Subcutaneous abdominal adipose tissue (tissue), 5 donors: ENCODE results near the gene SNX9.
"Not testable (repeated sequence)": the region's sequence is repeated elsewhere in the genome, so short reads cannot be mapped to it uniquely, and the experiment has no call there.

ENCODE experiments used
- H3K27ac ChIP-seq: one replicate; pipeline ENCODE4 v1.7.0; 2013; ENCODE audit warnings: low read depth, mild to moderate bottlenecking, inconsistent platforms, low read length, moderate library complexity
- H3K27me3 ChIP-seq, 5 donors: one replicate each; pipeline ENCODE4 v1.7.0; 2013; ENCODE audit warnings: low read length in 5 of 5, inconsistent platforms in 1 of 5; ENCODE audit not compliant: control insufficient read depth in 5 of 5, insufficient read depth in 4 of 5
- H3K36me3 ChIP-seq, 5 donors: one replicate each; pipeline ENCODE4 v1.7.0; 2013; ENCODE audit warnings: low read length in 5 of 5; ENCODE audit not compliant: control insufficient read depth in 5 of 5, insufficient read depth in 5 of 5
- H3K4me1 ChIP-seq, 5 donors: one replicate each; pipeline ENCODE4 v1.7.0; 2013; ENCODE audit warnings: low read length in 5 of 5, mild to moderate bottlenecking in 3 of 5, moderate library complexity in 1 of 5; ENCODE audit not compliant: control insufficient read depth in 5 of 5, insufficient read depth in 5 of 5
- H3K4me3 ChIP-seq, 5 donors: one replicate each; pipeline ENCODE4 v1.7.0; 2013; ENCODE audit warnings: low read length in 5 of 5, low read depth in 1 of 5
- H3K9ac ChIP-seq, 5 donors: one replicate each; pipeline ENCODE4 v1.7.0; 2013; ENCODE audit warnings: low read length in 5 of 5, mild to moderate bottlenecking in 4 of 5, moderate library complexity in 3 of 5
- H3K9me3 ChIP-seq, 5 donors: one replicate each; pipeline ENCODE4 v1.7.0; 2013; ENCODE audit warnings: low read length in 5 of 5; ENCODE audit not compliant: control insufficient read depth in 5 of 5
- donor health status: healthy.
- donor health status: healthy.
- donor health status: healthy.
- donor health status: healthy.
- donor health status: healthy.

The SNX9 gene

GRCh38 chr6:157944983-157945931 is 122.2 kb downstream of the SNX9 start:
- Histone ChIP-seq H3K4me3 (no peak overlapping the region), H3K9ac (no peak overlapping the region), H3K27me3 (no peaks in the 10 kb centered on the region), H3K4me1 (no peaks in the 10 kb centered on the region), H3K36me3 (peaks cover 9 to 59% (median 49%) of the 10 kb centered on the region in 5 donors), H3K9me3 (peaks cover 0 to 5% (median 0%) of the 10 kb centered on the region in 5 donors), H3K27ac (no peak overlapping the region)

DNA sequence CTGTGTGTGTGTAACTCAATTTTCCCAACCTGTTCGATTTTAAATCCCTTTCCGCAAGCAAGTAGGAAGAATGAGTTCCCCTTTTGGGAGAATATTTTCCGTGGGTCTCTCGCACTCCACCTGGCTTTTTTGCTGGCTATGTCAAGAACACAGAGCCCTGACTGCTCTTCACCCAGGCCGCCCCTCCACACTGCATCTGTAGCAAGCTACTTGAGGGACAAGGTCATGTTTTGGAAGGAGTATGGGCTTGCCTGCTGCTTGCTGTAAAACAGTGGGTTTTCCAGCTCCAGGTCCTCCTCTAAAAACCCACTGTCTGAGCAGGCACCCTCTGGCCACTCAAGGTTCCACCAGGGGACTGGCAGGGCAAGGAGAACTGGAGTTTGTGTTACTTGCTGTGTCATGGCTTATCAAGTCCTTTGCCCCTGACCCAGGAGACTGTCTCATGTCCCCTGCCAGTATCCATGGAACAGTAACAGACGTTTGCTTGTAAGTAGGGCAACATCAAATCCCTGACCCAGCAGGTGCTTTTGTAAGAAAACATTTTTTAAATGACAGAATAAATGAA is 123.1 kb downstream of the SNX9 start:
- Histone ChIP-seq H3K4me1 (no peaks in the 10 kb centered on the region), H3K9ac (no peak overlapping the region), H3K9me3 (peaks cover 0 to 5% (median 0%) of the 10 kb centered on the region in 5 donors), H3K36me3 (peaks cover 5 to 50% (median 40%) of the 10 kb centered on the region in 5 donors), H3K27ac (no peak overlapping the region), H3K4me3 (no peak overlapping the region), H3K27me3 (no peaks in the 10 kb centered on the region)

- Histone ChIP-seq H3K36me3 (peaks cover under 1 to 42% (median 32%) of the 10 kb centered on the region in 5 donors), H3K4me3 (no peak overlapping the region), H3K9ac (no peak overlapping the region), H3K9me3 (peaks cover 0 to 5% (median 0%) of the 10 kb centered on the region in 5 donors), H3K27me3 (no peaks in the 10 kb centered on the region), H3K27ac (no peak overlapping the region), H3K4me1 (no peaks in the 10 kb centered on the region)
Measured at GRCh38 chr6:157946865-157947532, 124.0 kb downstream of the SNX9 start.

GRCh38 chr6:157950899-157951298 is 127.9 kb downstream of the SNX9 start:
- H3K4me1 ChIP-seq, result peaks cover 4 to 11% (median 8%) of the 10 kb centered on the region in 5 donors
- not testable (repeated sequence) for H3K27me3 ChIP-seq, H3K4me3 ChIP-seq, H3K27ac ChIP-seq, H3K36me3 ChIP-seq, H3K9ac ChIP-seq, H3K9me3 ChIP-seq

DNA sequence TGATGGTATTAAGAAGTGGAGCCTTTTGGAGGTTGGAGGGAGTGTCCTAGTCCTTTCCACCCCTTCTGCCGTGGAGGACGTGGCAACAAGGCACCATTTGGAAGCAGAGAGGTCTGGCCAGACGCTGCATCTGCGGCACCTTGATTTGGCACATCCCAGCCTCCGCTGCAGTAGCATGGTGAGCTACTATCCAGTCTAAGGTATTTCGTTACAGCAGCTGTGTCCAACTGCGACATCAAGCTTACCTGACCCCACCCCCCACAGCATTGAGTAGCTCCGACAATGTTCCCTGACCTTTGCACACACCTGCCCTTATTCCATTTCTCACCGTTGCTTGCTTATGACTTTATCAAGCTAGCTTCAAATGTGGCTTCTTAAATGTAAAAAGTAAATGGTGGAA is 128.8 kb downstream of the SNX9 start:
- Histone ChIP-seq H3K9ac (no peak overlapping the region), H3K36me3 (no peaks in the 10 kb centered on the region), H3K9me3 (peaks cover 0 to 5% (median 0%) of the 10 kb centered on the region in 5 donors), H3K4me1 (peaks cover 4 to 11% (median 8%) of the 10 kb centered on the region in 5 donors), H3K27me3 (peaks cover 0 to 6% (median 0%) of the 10 kb centered on the region in 5 donors), H3K4me3 (no peak overlapping the region), H3K27ac (no peak overlapping the region)

DNA sequence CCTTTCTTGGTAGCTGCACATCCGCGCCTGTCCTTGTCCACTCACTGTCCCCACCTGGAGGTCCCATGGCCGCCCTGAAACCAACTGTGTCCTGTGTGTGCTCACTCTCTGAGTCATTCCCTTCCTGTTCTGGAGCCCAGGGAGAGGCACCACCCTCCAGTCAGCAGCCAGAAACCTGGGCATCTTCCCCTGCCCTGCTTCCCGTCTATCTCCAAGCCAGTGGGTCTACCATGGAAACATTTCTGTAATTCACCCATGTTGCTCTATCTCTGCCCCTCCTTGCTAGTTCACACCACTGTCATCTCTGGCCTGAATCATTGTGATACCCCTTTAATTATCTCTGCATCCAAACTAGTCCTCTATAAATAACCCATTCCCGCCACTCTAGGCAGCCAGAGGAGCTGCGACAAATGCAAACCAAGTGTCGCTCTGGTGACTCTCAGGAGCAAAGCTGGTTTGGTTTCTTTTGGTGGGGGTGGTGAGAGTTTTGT is 129.9 kb downstream of the SNX9 start:
- H3K9ac ChIP-seq, result no peak overlapping the region
- peaks cover 4 to 11% (median 8%) of the 10 kb centered on the region in 5 donors for H3K4me1 ChIP-seq
- peaks cover 0 to 7% (median 5%) of the 10 kb centered on the region in 5 donors for H3K9me3 ChIP-seq
- no peaks in the 10 kb centered on the region for H3K36me3 ChIP-seq
- H3K27me3 ChIP-seq, result peaks cover 0 to 6% (median 0%) of the 10 kb centered on the region in 5 donors
- no peak overlapping the region for H3K27ac ChIP-seq
- H3K4me3 ChIP-seq, result no peak overlapping the region

DNA sequence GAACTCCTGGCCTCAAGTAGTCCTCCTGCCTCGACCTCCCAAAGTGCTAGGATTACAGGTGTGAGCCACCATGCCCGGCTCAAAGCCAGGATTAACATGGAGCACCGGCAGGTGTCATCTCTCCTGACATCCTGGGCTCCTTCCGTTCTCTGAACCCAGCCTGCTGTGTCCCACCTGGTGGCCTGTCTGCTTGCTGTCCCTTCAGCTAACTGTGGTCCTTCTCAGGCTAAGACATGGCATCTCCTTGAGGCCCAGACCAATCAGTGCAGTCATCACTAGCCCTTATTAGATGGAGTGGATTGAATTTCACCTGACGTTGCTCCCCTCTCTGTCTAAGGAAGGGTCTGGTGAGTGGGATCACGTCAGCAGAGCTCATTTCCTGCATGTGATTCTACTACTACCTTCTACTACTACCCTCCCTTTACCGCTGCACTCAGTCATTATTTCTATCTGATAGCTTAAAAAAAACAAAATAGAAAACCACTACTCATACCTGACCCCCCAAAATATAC is 130.6 kb downstream of the SNX9 start:
- Histone ChIP-seq H3K27ac (no peak overlapping the region), H3K9ac (no peak overlapping the region), H3K4me1 (peaks cover 4 to 11% (median 8%) of the 10 kb centered on the region in 5 donors), H3K36me3 (no peaks in the 10 kb centered on the region), H3K27me3 (peaks cover 0 to 6% (median 0%) of the 10 kb centered on the region in 5 donors), H3K4me3 (no peak overlapping the region), H3K9me3 (peaks cover 0 to 12% (median 11%) of the 10 kb centered on the region in 5 donors)

DNA sequence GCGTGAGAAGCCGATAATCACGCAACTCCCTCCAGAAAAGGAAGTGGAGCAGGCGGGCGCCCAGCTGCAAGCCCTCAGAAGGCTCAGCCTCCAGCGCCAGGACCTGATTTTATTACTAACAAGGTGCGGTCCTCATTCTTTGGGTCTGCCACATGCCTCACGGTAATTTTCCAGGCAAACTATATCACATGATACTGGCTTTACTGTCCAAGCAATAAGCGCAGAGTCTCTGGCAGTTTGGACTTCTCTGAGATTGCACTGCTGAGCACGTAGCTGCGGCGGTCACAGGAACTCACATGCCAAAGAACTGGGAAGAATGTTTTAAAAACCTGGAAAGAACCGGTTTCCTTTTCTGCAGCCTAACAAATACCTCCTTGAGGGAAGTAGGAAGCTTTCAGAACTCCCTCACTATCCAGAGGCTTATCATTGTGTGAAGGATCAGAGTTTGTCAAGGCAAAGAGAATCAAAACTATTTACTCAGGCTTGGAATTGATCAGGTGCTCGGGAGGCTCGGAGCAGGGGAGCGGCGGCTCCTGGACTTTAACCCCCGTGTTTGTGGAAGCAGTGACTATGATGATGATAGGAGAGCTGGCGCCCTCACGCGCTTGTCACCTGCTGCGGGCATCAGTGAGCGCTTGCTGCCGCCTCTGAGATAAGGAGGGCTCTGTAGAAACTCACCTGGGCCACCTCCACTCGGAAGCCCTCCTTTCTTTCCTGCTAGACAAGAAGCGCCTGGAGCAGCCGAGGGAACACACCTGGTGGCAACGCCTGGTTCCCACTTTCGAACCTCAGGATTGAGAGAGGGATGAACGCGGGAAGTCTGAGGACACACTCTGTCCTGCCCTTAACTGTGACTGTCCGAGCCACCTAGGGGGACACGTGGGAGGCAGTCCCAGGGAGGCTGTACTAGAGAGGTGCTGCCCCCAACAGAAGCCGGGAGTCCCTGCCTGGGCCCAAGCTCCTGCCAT is 131.4 kb downstream of the SNX9 start:
- no peak overlapping the region for H3K27ac ChIP-seq
- no peaks in the 10 kb centered on the region for H3K36me3 ChIP-seq
- H3K4me3 ChIP-seq, result peak overlapping the region; percentile 26 to 59 (median 48)
- peaks cover 4 to 11% (median 8%) of the 10 kb centered on the region in 5 donors for H3K4me1 ChIP-seq
- peak overlapping the region in 1 of 5 donors; percentile 49 for H3K9ac ChIP-seq
- H3K9me3 ChIP-seq, result peaks cover 4 to 18% (median 16%) of the 10 kb centered on the region in 5 donors
- peaks cover 0 to 6% (median 0%) of the 10 kb centered on the region in 5 donors for H3K27me3 ChIP-seq

DNA sequence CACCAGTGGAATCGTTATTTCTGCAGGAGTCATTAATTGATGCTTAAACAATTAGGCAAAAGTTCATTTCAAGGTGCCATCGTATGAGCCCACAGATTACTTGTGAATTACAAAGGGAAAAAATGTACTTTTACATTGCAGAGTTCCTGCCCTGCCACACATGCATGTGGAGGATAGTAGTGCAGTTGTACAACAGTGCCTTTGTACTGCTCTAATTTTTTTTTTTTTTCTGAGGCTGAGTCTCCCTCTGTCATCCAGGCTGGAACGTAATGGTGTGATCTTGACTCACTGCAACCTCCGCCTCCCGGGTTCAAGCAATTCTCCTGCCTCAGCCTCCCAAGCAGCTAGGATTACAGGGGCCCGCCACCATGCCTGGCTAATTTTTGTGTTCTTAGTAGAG is 132.6 kb downstream of the SNX9 start:
- Histone ChIP-seq H3K4me1 (peaks cover 4 to 11% (median 8%) of the 10 kb centered on the region in 5 donors), H3K27me3 (peaks cover 0 to 6% (median 0%) of the 10 kb centered on the region in 5 donors), H3K36me3 (no peaks in the 10 kb centered on the region), H3K9ac (no peak overlapping the region), H3K4me3 (no peak overlapping the region), H3K27ac (no peak overlapping the region), H3K9me3 (peaks cover 7 to 22% (median 18%) of the 10 kb centered on the region in 5 donors)
